Smooth muscle cell of the brain vasculature (primary cell): Measurements from ENCODE around the gene VSIG1.

ENCODE experiments used
- DNase-seq: peaks from one replicate; pipeline ENCODE4 v3.0.0-alpha.2; 2012; ENCODE audit warnings: low read depth, low spot score

Gene VSIG1

GRCh38 chrX:108064001-108064400 lies 19.1 kb downstream of the VSIG1 start:
- no peak for DNase-seq

DNA sequence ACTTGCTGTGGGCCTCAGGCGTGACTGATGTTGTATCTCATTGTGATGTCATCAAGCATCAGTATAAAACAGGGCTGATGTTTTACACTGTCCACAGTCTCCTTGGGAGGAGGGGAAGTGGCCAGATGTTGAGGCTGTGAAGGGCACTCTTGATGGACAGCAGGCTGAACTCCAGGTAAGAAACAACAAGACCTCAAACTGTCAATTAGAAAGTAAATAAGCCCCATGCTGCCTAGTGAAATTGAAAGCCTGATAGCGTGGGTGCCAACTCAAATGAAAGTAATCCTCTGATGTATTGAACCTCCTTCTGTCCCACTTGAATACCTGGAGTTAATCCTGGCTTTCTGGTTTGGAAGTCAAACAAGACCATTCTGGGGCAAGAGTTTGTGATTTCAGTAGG lies 19.7 kb downstream of the VSIG1 start:
- no peak for DNase-seq

DNA sequence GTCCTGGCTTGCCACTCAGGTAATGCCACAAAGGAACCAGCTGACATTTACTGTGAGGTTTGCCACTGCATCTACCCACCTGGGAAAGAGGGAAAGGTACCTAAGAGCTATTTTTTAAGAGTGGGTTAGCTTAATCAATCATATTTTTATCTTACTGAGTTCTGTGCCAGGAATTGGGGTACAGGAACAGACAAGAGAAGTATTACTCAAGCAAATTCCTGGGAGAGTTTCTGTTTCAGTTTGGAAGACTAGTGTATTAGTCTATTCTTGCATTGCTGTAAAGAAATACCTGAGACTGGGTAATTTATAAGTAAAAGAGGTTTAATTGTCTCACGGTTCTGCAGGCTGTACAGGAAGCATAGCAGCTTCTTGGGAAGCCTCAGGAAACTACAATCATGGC lies 23.3 kb downstream of the VSIG1 start:
- DNase-seq = no peak

GRCh38 chrX:108070891-108071290 lies 26.0 kb downstream of the VSIG1 start:
- no peak for DNase-seq

- no peak for DNase-seq
Measured at GRCh38 chrX:108071578-108071977, 26.7 kb downstream of the VSIG1 start.

- no peak for DNase-seq
Measured at GRCh38 chrX:108072746-108073145, 27.9 kb downstream of the VSIG1 start.

- no peak for DNase-seq
Measured at GRCh38 chrX:108081110-108081509, 36.2 kb downstream of the VSIG1 start.

GRCh38 chrX:108087792-108088191 lies 42.9 kb downstream of the VSIG1 start:
- DNase-seq = no peak

GRCh38 chrX:108088511-108088910 lies 43.6 kb downstream of the VSIG1 start:
- no peak for DNase-seq

GRCh38 chrX:108090491-108091263 lies 45.8 kb downstream of the VSIG1 start:
- DNase-seq = no peak

- peak; percentile 85 for DNase-seq
Measured at GRCh38 chrX:108091264-108091877, 46.5 kb downstream of the VSIG1 start, which contains the start of the genes ATG4A and PSMD10. Gene ATG4A, plus strand, starts transcription at chrX:108091778. Its CDS starts 49 bp downstream, at chrX:108091827. Gene PSMD10, minus strand, starts transcription at chrX:108091542. Its CDS starts 22 bp downstream, at chrX:108091520.

DNA sequence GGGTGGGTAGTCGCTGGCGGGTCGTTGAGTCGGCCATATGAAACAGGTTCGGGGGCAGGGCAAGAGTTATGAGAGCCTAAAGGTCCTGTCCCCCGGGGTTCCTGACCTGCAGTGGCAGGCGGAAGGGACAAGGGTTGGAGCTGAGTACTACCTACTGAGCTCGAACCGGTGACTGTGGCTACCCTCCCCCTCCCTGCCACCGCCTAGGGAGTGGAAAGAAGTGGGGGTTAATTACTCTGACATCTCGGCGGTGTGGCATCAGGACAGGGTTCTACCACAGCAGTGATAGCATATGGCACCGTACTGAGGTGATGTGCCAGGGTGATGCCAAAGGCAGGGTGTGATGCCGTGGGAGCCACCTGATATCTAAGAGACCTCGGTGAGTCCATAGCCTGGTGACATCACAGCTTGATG lies 47.0 kb downstream of the VSIG1 start:
- no peak for DNase-seq

GRCh38 chrX:108097380-108097779 lies 52.5 kb downstream of the VSIG1 start:
- no peak for DNase-seq

GRCh38 chrX:108105473-108105872 lies 60.6 kb downstream of the VSIG1 start:
- DNase-seq = no peak

DNA sequence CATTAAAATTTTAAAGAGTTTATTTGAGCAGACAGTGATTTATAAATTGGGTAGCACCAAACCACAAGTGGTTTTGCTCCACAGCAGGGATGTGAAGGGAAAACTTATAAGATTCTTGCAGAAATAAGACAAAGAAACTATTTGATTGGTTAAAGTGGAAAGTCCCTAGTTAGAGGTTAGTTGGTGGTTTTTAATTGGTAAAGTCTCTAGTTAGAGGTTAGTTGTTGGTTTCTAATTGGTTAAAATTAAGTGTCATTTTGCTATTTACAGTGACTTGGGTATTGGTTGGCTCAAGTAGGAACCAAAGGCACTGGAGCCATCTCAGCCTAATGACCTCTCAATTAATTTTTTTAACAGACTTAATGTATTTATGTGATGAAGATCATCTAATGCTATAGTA lies 69.7 kb downstream of the VSIG1 start:
- no peak for DNase-seq

GRCh38 chrX:108117988-108118387 lies 73.1 kb downstream of the VSIG1 start:
- no peak for DNase-seq

GRCh38 chrX:108121291-108121690 lies 76.4 kb downstream of the VSIG1 start:
- DNase-seq = no peak

GRCh38 chrX:108122748-108123147 lies 77.9 kb downstream of the VSIG1 start:
- no peak for DNase-seq

DNA sequence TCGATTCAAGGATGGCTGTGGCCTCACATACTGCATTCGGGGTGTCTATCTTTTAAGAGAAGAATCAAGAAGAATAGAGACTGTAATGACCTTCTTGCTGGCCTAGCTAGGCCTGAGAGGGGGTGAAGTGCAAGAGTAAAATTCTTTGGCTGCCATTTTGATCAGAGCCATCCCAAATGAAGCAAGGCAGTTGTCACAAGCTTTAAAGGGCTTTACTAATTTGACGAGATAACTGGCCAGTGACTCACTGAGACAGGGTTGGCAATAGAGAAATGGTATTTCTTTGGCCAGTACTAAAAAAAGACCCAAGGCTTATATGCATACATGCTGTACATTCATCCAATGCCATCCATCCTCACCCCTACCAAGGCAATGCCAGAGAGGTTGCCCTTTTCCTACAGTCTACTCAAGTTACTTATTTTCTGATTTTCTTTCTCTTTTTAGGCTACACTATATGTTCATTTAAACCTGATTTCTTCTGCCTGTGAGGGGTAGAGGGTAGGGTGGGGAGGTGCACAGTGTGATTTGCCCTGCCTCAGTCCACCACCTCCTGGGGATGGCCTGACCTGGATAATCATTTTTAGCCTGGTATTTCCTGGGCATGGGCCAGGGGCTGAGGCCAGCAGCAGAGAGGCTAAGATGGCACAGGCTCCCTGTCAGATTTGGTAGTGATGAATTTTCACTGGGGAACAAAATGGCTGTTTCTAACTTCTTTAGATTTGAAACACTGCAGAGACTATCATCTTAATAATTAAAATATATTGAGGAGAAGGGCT lies 78.9 kb downstream of the VSIG1 start:
- DNase-seq = no peak

GRCh38 chrX:108126661-108127060 lies 81.8 kb downstream of the VSIG1 start:
- DNase-seq = no peak

DNA sequence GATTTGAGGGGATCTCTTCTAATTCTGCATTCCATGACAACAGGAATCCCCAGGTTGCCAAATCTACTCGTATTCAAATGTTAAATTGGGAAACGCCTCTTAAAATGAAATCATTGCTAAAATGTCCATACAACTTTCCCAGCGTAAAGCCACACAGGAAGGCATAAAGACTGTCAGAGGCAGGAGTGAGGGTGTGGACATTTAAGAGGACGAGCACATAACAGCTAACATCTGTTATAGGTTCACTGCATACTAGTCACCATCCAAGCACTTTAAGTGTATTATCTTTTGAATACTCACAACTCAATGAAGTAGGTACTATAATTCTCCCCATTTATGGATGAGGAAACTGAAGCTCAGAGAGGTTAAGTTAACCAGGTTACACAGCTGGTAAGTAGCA lies 82.3 kb downstream of the VSIG1 start:
- DNase-seq = no peak
